ENCODE measurements around the gene PTS.

- no peak for TF ChIP-seq EP300 (IDR thresholded peaks at IDR 0.05)
- TF ChIP-seq CTCF (IDR thresholded peaks at IDR 0.05), result no peak
These were observed 46.8 kb downstream of the PTS start for GRCh38 chr11:112273066-112273465.

Data from stomach (tissue), 4 donors.